Measurements from ENCODE around the gene CSNK2A2.

- TF ChIP-seq ZNF274 (IDR thresholded peaks at IDR 0.05; ENCODE audit: low read depth, low read length) = no peak
- no peak for TF ChIP-seq YY1 (IDR thresholded peaks at IDR 0.05; ENCODE audit: insufficient read depth, insufficient read length)
Measured at GRCh38 chr16:58160855-58161254, 37.1 kb downstream of the CSNK2A2 start.
